Parathyroid adenoma (tissue), 2 donors: ENCODE data around the gene RANBP9.

Experiments
- H2AFZ ChIP-seq: fragments of 300-600 bp; sonication (generic); one replicate; pipeline ENCODE4 v1.7.0; 2017; ENCODE audit warnings: antibody characterized with exemption, mild to moderate bottlenecking
- H3K27ac ChIP-seq: fragments of 300-600 bp; sonication (generic); one replicate; pipeline ENCODE4 v1.7.0; 2017
- H3K27me3 ChIP-seq: fragments of 300-600 bp; sonication (generic); one replicate; pipeline ENCODE4 v1.7.0; 2017; ENCODE audit warnings: low read length; ENCODE audit not compliant: control insufficient read depth, insufficient read depth
- H3K36me3 ChIP-seq: fragments of 300-600 bp; sonication (generic); one replicate; pipeline ENCODE4 v1.7.0; 2017; ENCODE audit warnings: low read length; ENCODE audit not compliant: control insufficient read depth, insufficient read depth
- H3K4me1 ChIP-seq: fragments of 300-600 bp; sonication (generic); one replicate; pipeline ENCODE4 v1.7.0; 2017; ENCODE audit warnings: control low read depth
- H3K4me2 ChIP-seq: fragments of 300-600 bp; sonication (generic); one replicate; pipeline ENCODE4 v1.7.0; 2017; ENCODE audit warnings: low read length
- H3K4me3 ChIP-seq: fragments of 300-600 bp; sonication (generic); one replicate; pipeline ENCODE4 v1.7.0; 2017; ENCODE audit warnings: low read depth, low read length
- H3K79me2 ChIP-seq: fragments of 300-600 bp; sonication (generic); one replicate; pipeline ENCODE4 v1.7.0; 2017; ENCODE audit warnings: control low read depth
- H3K9ac ChIP-seq: fragments of 300-600 bp; sonication (generic); one replicate; pipeline ENCODE4 v1.7.0; 2017; ENCODE audit warnings: mild to moderate bottlenecking
- H3K9me3 ChIP-seq: fragments of 300-600 bp; sonication (generic); one replicate; pipeline ENCODE4 v1.7.0; 2017; ENCODE audit warnings: low read length; ENCODE audit not compliant: control insufficient read depth
- TF ChIP-seq, protein P1 (sequence below): fragments of 300-600 bp; sonication (generic); IDR thresholded peaks from one replicate; pipeline ENCODE4 v1.7.0; 2017; ENCODE audit warnings: antibody characterized with exemption, mild to moderate bottlenecking
- donor health status: primary hyperparathyroidism.

Gene RANBP9

DNA sequence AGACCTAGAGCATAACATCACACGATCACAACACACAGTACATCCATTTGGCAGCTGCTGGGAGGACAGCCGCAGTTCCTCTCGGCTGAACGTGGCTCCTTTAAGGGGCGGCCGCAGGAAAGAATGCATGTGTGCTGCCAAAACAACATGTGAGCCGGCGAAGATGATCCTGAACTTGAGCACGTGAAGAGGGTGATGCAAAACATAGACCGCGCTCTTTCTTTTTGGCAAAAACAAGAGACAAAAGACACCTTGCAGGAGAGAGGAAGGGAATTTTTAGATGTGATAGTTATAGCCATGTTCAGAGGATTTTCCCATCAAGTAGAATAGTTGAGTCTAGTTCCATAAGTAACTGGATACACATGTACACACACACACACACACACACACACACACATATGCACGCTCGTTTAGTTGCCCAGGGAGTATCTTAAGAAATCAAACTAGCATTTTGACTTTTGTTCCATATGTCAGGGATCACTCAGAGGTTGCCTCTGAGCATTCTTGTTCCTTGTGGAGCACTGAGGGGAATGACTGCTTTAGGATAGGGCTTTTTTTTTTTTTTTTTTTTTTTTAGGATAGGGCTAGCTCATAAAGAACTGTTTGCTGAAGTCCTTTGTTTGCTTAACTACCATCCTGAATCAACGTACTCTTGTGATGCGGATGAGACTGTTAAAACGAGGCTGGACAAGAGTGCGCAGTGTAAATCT lies 21.7 kb upstream of the RANBP9 start:
- Histone ChIP-seq H3K36me3 (no peaks in the 10 kb centered on the region), H2AFZ (peak overlapping the region; percentile 76), H3K27me3 (no peaks in the 10 kb centered on the region), H3K4me3 (peak overlapping the region; percentile 6), H3K9me3 (no peaks in the 10 kb centered on the region), H3K27ac (no peak overlapping the region), H3K4me2 (peak overlapping the region; percentile 56), H3K79me2 (no peaks in the 10 kb centered on the region), H3K9ac (no peak overlapping the region), H3K4me1 (peaks cover 3% of the 10 kb centered on the region)
- TF ChIP-seq, protein P1, sequence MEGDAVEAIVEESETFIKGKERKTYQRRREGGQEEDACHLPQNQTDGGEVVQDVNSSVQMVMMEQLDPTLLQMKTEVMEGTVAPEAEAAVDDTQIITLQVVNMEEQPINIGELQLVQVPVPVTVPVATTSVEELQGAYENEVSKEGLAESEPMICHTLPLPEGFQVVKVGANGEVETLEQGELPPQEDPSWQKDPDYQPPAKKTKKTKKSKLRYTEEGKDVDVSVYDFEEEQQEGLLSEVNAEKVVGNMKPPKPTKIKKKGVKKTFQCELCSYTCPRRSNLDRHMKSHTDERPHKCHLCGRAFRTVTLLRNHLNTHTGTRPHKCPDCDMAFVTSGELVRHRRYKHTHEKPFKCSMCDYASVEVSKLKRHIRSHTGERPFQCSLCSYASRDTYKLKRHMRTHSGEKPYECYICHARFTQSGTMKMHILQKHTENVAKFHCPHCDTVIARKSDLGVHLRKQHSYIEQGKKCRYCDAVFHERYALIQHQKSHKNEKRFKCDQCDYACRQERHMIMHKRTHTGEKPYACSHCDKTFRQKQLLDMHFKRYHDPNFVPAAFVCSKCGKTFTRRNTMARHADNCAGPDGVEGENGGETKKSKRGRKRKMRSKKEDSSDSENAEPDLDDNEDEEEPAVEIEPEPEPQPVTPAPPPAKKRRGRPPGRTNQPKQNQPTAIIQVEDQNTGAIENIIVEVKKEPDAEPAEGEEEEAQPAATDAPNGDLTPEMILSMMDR: no peak

DNA sequence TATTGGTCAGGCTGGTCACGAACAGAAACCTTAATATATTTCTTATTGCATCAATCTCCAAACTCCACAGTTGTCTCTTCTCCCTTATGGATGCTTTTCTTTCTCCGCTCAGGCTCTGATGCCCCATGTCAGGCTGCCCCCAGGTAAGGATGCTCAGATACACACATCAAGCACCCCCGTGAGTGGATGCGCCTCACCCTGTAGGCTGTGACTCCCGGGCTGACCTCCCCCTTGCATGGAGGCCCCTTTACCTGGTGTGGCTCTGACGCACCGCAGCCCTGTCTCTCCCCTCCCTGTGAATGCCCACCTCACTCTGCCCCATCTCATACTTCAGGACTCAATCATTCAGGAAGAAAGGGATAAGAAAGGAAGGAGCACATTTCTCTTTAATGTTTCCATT lies 19.1 kb upstream of the RANBP9 start:
- TF ChIP-seq, protein P1: no peak
- Histone ChIP-seq H3K27ac (no peak overlapping the region), H3K27me3 (no peaks in the 10 kb centered on the region), H3K4me3 (no peak overlapping the region), H3K79me2 (no peaks in the 10 kb centered on the region), H3K9me3 (no peaks in the 10 kb centered on the region), H3K9ac (no peak overlapping the region), H3K4me1 (peaks cover 3% of the 10 kb centered on the region), H2AFZ (no peak overlapping the region), H3K4me2 (no peak overlapping the region), H3K36me3 (no peaks in the 10 kb centered on the region)

DNA sequence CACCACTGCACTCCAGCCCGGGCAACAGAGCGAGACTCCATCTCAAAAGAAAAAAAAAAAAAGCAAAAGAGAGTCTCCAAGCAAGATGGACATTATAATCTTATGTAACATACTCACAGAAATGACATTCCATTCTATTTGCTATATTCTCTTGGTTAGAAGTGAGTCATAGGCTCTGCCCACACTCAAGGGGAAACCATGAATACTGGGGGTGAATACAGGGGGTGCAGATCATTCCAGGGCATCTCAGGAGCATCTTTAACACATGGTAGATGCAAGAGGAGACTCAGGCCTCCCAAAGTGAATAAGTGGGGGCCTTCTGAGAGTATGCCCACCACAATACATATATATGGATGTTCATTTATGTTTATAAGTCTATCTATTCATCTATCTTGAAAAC lies 18.3 kb upstream of the RANBP9 start:
- Histone ChIP-seq H3K9ac (no peak overlapping the region), H3K4me2 (no peak overlapping the region), H3K36me3 (no peaks in the 10 kb centered on the region), H2AFZ (no peak overlapping the region), H3K27me3 (no peaks in the 10 kb centered on the region), H3K9me3 (no peaks in the 10 kb centered on the region), H3K4me1 (peaks cover 3% of the 10 kb centered on the region), H3K27ac (no peak overlapping the region), H3K79me2 (no peaks in the 10 kb centered on the region), H3K4me3 (no peak overlapping the region)
- TF ChIP-seq, protein P1: no peak

DNA sequence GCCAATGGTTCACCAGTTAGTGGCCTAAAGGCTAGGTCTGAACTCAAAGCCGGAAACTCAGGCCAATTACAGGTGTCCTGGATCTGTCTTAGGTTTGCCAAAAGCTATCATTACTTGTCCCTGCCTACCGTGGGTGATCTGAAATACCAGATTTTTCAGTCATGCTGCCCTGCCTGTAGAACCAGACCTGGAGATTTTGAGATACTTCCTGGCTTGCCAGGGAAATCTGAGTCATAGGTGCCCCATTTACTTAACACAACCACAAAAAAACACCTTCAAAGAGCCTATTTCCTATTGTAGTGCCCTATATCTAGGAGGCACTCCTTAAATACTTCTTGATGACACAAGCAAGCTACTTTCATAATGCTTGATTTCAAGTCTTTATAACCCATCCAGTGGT lies 13.9 kb upstream of the RANBP9 start:
- no peak overlapping the region for H2AFZ ChIP-seq
- H3K4me3 ChIP-seq: no peak overlapping the region
- H3K36me3 ChIP-seq: no peaks in the 10 kb centered on the region
- no peaks in the 10 kb centered on the region for H3K9me3 ChIP-seq
- H3K27ac ChIP-seq: no peak overlapping the region
- TF ChIP-seq, protein P1: no peak
- no peaks in the 10 kb centered on the region for H3K79me2 ChIP-seq
- H3K4me1 ChIP-seq: no peaks in the 10 kb centered on the region
- H3K27me3 ChIP-seq: no peaks in the 10 kb centered on the region
- no peak overlapping the region for H3K4me2 ChIP-seq
- no peak overlapping the region for H3K9ac ChIP-seq

DNA sequence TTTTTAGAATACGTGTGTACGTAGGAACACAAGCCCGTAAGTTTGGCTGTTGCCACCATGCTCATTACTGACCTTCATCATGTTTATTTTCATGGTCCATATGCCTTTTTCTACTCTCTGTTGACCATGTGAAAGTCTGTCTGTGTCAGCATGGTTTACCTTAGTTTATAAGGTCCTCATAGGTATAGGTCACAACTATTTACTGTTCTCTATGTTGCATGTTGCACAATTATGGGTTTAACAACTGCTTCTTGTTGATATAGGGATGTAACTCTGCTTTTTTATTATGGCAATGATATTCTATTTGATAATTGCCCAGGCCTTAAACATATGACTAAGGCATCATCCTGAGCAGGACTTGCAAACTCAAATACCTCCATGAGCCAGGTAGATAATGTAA lies 13.4 kb upstream of the RANBP9 start:
- Histone ChIP-seq H3K27ac (no peak overlapping the region), H3K4me2 (no peak overlapping the region), H3K36me3 (no peaks in the 10 kb centered on the region), H3K9me3 (no peaks in the 10 kb centered on the region), H3K4me3 (no peak overlapping the region), H3K9ac (no peak overlapping the region), H2AFZ (no peak overlapping the region), H3K27me3 (no peaks in the 10 kb centered on the region), H3K4me1 (no peaks in the 10 kb centered on the region), H3K79me2 (no peaks in the 10 kb centered on the region)
- TF ChIP-seq, protein P1: no peak
